Activated T-cell treated with anti-CD3 and anti-CD28 coated beads, Interleukin-2, amount 50 U/mL, for 72 hours (primary cell): ENCODE results near the gene CD79A. TPM values are rescaled to one million over a fixed set of nuclear protein-coding genes. Genes with fewer than 3 reads are reported as not detected.
A peak's percentile ranks its signal among the peaks of the same experiment; 100 is the strongest.

Source experiments
- ATAC-seq, 2 donors: fragments of 150-1000 bp; cut with Tn5 transposase; replicated peaks in 1 of 2; 2 replicates each; pipeline ENCODE4 v1.10.0; 2021; ENCODE audit warnings: moderate library complexity in 2 of 2, mild to moderate bottlenecking in 1 of 2
- DNase-seq, 2 donors: peaks; one replicate each; pipeline ENCODE4 v3.0.0; 2021 to 2022; ENCODE audit warnings: mixed read lengths in 1 of 2
- H3K27ac Mint-ChIP-seq: one replicate; pipeline ENCODE4 v1.8.0; 2022; ENCODE audit warnings: mild to moderate bottlenecking, moderate library complexity, mixed read lengths
- H3K27me3 Mint-ChIP-seq: one replicate; pipeline ENCODE4 v1.8.0; 2022; ENCODE audit warnings: low read depth, mixed read lengths
- H3K36me3 Mint-ChIP-seq, 2 donors: one replicate each; pipeline ENCODE4 v1.8.0; 2022; ENCODE audit warnings: mixed read lengths in 2 of 2, mild to moderate bottlenecking in 1 of 2; ENCODE audit not compliant: insufficient read depth in 2 of 2
- H3K4me1 Mint-ChIP-seq: one replicate; pipeline ENCODE4 v1.8.0; 2022; ENCODE audit warnings: low read depth, mixed read lengths
- H3K4me3 Mint-ChIP-seq, 2 donors: one replicate each; pipeline ENCODE4 v1.8.0; 2022; ENCODE audit warnings: mild to moderate bottlenecking in 2 of 2, mixed read lengths in 2 of 2, moderate library complexity in 2 of 2
- H3K9me3 Mint-ChIP-seq, 2 donors: one replicate each; pipeline ENCODE4 v1.8.0; 2022; ENCODE audit warnings: mixed read lengths in 2 of 2
- total RNA-seq, 2 donors: library from RNA; stranded (reverse); gene quantifications; one replicate each; pipeline ENCODE4 v1.2.3, GENCODE V29; 2022

CD79A gene
- total RNA-seq, 2 donors from 2014 or later = 12.3 to 27.5 TPM

GRCh38 chr19:41924151-41925145 is 47.4 kb downstream of the CD79A start:
- no peak overlapping the region for H3K27ac Mint-ChIP-seq
- DNase-seq (no peak), ATAC-seq (no peak)
- H3K36me3 Mint-ChIP-seq = peaks cover 0 to 4% of the 10 kb centered on the region in 2 donors
- H3K27me3 Mint-ChIP-seq = peaks cover 14% of the 10 kb centered on the region
- H3K4me1 Mint-ChIP-seq = peaks cover 21% of the 10 kb centered on the region
- no peaks in the 10 kb centered on the region for H3K9me3 Mint-ChIP-seq
- H3K4me3 Mint-ChIP-seq = no peak overlapping the region

DNA sequence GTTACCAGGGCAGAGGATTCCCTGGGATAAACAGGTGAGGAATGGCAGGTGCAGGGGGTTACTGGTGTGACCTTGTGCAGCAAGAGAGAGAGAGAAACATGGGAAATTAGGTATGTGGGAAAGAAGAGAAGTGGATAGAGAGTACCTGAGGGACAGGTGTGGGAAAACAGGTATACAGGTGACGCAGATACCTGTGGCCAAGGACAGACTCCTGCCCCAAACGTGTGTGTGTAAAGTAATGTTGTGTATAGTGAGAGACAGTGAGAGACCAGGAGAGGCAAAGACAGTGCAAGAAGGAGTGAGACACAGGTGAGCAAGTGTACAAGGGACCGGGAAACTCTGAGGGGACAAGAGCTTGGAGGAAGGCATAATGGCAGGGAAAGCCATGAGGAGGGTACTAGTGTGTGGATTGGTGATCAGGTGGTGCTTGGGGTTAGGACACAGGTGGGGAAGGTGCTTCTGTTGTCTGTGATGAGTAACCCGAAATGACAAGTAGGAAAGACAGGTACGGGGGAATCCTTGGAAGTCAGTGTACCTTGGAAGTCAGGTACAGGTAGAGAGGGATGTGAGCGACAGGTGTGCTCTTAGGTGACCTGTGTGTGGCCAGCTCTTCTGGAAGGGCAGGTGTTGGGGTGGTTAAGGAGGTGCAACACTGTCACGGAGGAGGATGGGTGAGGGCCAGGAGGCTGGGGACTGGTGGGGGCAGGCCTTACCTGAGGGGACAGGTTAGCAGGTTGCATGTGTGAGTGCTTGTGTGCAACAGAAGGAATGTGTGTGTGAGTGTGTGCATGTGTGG is 48.3 kb downstream of the CD79A start:
- Mint-ChIP-seq H3K9me3 (no peaks in the 10 kb centered on the region), H3K27me3 (peaks cover 14% of the 10 kb centered on the region)
- no peak for ATAC-seq

GRCh38 chr19:41926028-41926762 is 49.1 kb downstream of the CD79A start:
- ATAC-seq (no peak), DNase-seq (no peak)
- Mint-ChIP-seq H3K36me3 (peaks cover 0 to 4% of the 10 kb centered on the region in 2 donors), H3K27ac (no peak overlapping the region), H3K9me3 (no peaks in the 10 kb centered on the region), H3K4me3 (no peak overlapping the region), H3K27me3 (peaks cover 14% of the 10 kb centered on the region), H3K4me1 (peaks cover 31% of the 10 kb centered on the region)

More for the DNA sequence above, 48.3 kb downstream of the CD79A start:
- H3K27ac Mint-ChIP-seq = no peak overlapping the region
- peaks cover 31% of the 10 kb centered on the region for H3K4me1 Mint-ChIP-seq
- DNase-seq = no peak
- H3K4me3 Mint-ChIP-seq = no peak overlapping the region
- H3K36me3 Mint-ChIP-seq = peaks cover 0 to 4% of the 10 kb centered on the region in 2 donors

DNA sequence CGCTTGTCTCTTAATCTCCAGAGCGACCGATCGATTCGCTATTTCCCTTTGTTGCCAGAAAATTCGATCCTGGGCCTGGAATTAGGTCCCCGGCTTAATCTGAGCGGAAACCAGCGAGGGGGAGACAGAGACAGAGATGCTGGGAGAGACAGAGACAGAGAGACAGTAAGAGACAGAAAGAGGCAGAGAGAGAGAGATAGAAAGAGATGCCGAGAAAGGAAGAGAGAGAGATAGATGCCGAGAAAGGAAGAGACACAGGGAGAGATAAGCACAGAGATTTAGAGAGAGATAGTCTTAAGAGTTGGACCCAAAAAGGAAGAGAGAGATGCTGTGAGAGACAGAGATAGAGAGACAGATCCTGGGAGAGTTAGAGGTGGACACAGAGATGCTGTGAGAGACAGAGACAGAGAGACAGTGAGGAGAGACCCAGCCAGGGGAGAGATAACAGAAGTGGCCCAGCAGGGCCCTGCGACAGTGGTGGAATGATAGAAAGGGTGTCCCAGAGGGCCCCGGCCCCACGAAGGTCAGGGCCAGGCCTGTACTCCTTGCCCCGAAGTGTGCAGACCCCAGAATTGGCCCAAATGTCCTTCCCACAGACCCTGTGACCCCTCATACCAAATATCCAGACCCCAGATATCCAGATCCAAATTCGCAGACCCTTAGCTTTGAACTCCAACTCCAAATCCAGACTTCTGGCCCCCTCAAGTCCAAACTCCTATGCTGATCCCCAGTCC is 49.9 kb downstream of the CD79A start:
- DNase-seq (no peak), ATAC-seq (no peak)
- Mint-ChIP-seq H3K36me3 (peaks cover 0 to 4% of the 10 kb centered on the region in 2 donors), H3K4me1 (peaks cover 28% of the 10 kb centered on the region), H3K9me3 (no peaks in the 10 kb centered on the region), H3K27ac (no peak overlapping the region), H3K4me3 (no peak overlapping the region), H3K27me3 (peaks cover 13% of the 10 kb centered on the region)

GRCh38 chr19:41927497-41928192 is 50.6 kb downstream of the CD79A start:
- H3K4me1 Mint-ChIP-seq = peaks cover 28% of the 10 kb centered on the region
- DNase-seq (no peak), ATAC-seq (peak; percentile 39 to 57)
- H3K27ac Mint-ChIP-seq = no peak overlapping the region
- no peaks in the 10 kb centered on the region for H3K9me3 Mint-ChIP-seq
- H3K27me3 Mint-ChIP-seq = peaks cover 7% of the 10 kb centered on the region
- peak overlapping the region; percentile 86 to 90 for H3K4me3 Mint-ChIP-seq
- H3K36me3 Mint-ChIP-seq = peaks cover 0 to 4% of the 10 kb centered on the region in 2 donors

DNA sequence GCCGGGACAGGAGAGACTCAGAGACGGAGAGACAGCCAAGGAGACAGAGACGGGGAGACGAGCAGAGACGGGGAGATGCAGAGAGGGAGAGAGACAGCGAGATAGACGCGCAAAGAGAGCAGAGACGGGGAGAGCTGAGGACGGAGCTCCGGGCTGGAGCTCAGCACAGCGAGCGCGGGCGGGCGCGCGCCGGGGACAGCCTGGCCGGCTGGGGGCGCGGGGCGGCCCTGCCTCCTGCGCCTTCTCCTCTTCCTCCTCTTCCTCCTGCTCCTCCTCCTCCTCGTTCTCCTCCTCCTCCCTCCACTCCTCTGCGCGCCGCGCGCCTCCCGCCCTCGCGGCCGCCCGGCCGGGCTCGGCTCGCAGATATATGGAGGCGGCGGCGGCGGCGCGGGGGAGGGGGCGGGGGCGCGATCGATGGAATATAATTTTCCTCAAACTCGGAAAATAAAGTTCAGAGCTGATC is 51.2 kb downstream of the CD79A start, which contains the start of gene ERFL:
TSS of gene ERFL (minus strand) at position 229 of the 463 bp plus-strand sequence. CDS start 15,530 bp downstream, outside the sequence.
- Mint-ChIP-seq H3K27me3 (peaks cover 4% of the 10 kb centered on the region), H3K4me3 (peak within 1 kb of the TSS; percentile 86 to 90), H3K27ac (no peak within 1 kb of the TSS), H3K9me3 (no peaks in the 10 kb centered on the region), H3K4me1 (peaks cover 25% of the 10 kb centered on the region), H3K36me3 (peaks cover 0 to 4% of the 10 kb centered on the region in 2 donors)
- no peak for DNase-seq
- ATAC-seq = peak; percentile 54 to 64

DNA sequence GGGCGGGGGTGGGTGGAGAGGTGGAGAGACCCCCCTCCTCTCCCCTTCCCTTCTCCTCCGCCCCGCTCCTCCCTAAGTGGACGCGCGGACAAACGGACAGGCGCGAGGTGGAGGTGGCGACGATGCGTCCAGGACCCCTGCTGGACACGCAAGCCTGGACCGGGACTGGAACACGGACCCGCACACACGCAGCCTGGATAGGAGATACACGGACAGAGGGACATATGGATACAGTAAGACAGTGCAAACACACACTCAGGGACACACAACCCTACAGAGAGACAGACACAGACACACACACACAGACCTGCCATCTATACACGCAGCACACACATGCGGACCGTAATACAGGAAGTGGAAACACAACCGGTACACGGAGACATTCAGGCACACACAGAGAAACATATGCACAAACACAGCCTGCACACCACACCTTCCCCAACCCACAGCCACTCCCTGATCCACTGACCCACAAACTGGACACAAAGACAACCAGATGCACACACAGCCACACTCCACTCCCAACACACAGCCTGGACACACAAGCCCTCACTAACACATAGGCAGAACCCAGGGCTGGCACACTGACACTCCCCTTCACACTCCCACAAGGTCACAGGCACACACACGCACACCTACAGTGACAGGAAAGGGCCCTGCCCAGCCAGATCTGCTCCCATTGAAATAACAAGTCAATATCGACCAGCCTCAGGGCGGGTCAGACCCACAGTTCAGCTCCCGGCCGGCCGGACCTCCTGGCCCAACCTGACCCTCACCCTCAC is 51.9 kb downstream of the CD79A start:
- H3K27me3 Mint-ChIP-seq = no peaks in the 10 kb centered on the region
- peak overlapping the region; percentile 82 to 83 for H3K4me3 Mint-ChIP-seq
- H3K27ac Mint-ChIP-seq = no peak overlapping the region
- peaks cover 0 to 4% of the 10 kb centered on the region in 2 donors for H3K36me3 Mint-ChIP-seq
- no peaks in the 10 kb centered on the region for H3K9me3 Mint-ChIP-seq
- peaks cover 28% of the 10 kb centered on the region for H3K4me1 Mint-ChIP-seq
- no peak for DNase-seq
- peak; percentile 66 to 68 for ATAC-seq

DNA sequence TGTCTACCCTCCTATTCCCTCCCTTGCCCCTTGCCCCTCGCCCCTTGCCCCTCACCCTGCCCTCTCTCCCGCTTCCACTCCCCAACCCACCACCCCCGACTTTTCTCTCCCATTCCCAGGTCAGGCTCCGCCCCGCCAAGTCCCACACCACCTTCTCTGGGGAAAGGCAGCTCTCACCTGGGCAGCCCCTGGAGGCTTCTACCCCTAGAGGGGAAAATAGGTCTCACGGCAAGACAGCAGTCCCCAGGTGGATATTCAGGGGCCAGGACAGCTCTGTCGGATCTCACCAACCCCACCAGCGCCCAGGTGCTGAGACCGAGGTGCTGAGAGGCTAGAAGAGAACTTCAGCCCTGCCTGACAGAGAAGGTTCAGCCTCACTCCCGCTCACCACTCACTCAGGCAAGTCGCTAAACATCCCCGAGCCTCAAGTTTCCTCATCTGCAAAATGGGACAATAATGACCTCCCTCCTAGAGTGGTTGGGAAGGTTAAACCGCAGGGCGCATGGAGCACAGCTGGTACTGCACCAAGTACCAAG is 52.5 kb downstream of the CD79A start:
- H3K4me1 Mint-ChIP-seq = peaks cover 35% of the 10 kb centered on the region
- no peaks in the 10 kb centered on the region for H3K27me3 Mint-ChIP-seq
- H3K27ac Mint-ChIP-seq = no peak overlapping the region
- H3K36me3 Mint-ChIP-seq = peaks cover 0 to 4% of the 10 kb centered on the region in 2 donors
- H3K9me3 Mint-ChIP-seq = no peaks in the 10 kb centered on the region
- H3K4me3 Mint-ChIP-seq = peak overlapping the region; percentile 82 to 83
- ATAC-seq (no peak), DNase-seq (no peak)

DNA sequence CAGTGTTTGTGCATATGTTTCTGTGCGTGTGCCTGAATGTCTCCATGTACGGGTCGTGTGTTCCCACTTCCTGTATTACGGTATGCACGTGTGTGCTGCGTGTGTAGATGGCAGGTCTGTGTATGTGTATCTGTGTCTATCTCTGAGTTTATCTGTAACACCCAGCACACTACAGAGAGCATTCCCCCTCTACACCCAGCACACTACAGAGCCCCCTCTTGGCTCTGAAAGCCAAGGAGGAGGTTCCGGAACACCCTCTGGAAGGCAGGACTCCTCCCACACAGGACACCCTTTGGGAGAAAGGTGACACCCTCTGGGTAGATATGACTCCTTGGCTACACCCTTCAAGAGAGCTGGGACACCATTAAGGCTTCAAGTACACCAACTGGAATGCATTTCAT is 53.2 kb downstream of the CD79A start:
- H3K4me1 Mint-ChIP-seq = peaks cover 42% of the 10 kb centered on the region
- no peaks in the 10 kb centered on the region for H3K9me3 Mint-ChIP-seq
- ATAC-seq (no peak), DNase-seq (no peak)
- H3K4me3 Mint-ChIP-seq = peak overlapping the region in 1 of 2 donors; percentile 82
- H3K36me3 Mint-ChIP-seq = peaks cover 0 to 4% of the 10 kb centered on the region in 2 donors
- no peak overlapping the region for H3K27ac Mint-ChIP-seq
- peaks cover 7% of the 10 kb centered on the region for H3K27me3 Mint-ChIP-seq
